DMS53 treated with DMSO at 0.1 percent for 48 hours (cell line): ENCODE results near the gene CMTM4.
"Not testable (repeated sequence)": the region's sequence is repeated elsewhere in the genome, so short reads cannot be mapped to it uniquely, and the experiment has no call there.

Experiments
- DNase-seq: peaks from one replicate; lab custom pipeline; 2025; ENCODE audit not compliant: unreplicated experiment; lab: John Stamatoyannopoulos, UW

Gene CMTM4

GRCh38 chr16:66649167-66649566 is 47.4 kb downstream of the CMTM4 start:
- no peak for DNase-seq

- DNase-seq: no peak
These were observed 48.7 kb downstream of the CMTM4 start for GRCh38 chr16:66647866-66648265.

DNA sequence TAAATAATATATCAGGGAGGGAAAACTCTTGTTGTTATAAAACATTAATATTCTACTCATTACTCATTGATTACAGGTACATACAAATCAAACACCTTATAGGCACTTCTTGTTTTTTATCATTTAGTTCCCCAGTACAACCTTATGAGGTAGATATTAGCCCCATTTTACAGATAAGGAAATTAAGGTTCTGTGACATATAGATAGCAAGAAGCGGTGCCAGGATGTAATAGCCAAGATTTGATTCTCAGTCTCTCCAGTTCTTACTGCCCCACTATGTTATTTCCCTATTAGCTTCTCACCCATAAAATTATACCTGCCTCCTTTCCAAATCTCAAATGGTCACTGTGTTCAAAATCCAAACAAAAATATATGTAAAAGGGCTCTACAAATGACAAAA is 55.2 kb downstream of the CMTM4 start:
- no peak for DNase-seq

DNA sequence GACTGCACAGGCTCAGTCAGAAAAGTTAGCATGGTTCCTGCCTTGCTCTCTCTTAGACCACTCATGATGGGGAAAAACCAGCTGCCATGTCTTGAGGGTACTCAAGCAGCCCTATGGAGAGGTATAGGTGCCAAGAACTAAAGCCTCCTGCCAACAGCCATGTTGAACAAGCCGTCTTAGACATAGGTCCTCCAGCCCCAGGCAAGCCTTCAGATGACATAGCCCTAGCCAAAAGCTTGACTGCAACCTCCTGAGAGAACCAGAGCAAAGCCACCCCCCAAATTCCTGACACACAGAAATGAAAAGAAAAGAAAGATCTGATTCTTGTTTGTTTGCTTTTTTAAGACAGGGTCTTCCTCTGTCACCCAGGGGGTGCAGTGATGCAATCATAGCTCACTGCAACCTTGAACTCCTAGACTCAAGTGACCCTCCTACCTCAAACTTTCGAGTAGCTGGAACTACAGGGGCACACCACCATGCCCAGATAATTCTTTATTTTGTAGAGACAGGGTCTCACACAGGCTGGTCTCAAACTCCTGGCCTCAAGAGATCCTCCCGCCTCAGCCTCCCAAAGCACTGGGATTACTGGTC is 55.7 kb downstream of the CMTM4 start:
- DNase-seq: no peak

DNA sequence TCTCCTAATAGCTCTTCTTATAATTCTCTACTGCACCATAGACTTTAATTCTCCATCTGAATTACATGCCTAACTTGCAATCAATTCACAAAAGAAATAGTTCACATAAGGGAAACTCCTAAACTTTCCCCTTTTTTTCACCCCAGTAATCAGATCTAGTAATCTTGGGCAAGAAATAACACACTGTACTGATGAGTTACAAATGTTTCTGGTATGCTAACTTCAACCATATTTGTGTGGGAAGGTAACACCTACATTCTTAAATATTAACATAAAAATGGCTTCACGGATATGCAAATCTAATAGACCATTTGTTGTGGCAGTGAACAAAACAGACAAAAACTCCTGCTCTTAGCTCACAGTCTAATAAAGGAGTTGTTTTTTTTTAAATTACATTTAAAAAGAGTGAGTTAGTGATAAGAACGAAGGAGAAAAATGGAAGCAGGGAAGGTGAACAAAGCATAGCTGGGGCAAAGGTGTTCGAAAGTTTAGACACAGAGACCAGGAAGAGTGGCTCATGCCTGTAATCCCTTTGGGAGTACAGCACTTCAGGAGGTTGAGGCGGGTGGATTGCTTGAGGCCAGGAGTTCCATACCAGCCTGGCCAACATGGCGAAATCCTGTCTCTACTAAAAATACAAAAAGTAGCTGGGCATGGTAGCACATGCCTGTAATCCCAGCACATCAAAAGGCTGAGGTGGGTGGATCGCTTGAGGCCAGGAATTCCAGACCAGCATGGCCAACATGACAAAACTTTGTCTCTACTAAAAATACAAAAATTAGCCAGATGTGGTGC is 57.3 kb downstream of the CMTM4 start:
- no peak for DNase-seq

DNA sequence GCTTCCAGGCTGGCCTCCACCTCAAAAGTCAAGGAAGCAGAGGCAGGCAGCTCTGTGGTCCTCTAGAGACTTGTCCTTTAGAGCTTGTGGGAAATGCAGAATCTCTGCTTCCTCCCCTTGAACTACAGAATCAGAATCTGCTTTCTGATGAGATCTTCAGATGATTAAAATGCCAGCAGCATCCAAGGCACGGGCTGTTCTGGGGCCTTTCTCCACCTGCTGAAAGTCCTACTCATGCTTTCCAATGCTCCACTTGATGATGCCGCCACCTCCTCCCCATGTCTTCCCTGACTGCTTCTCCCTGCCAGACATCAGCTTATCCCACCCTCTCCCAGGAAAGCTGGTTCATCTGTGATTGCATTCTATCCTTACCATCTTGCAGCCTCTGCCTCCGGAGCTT is 58.7 kb downstream of the CMTM4 start:
- no peak for DNase-seq

GRCh38 chr16:66636199-66636598 is 60.3 kb downstream of the CMTM4 start:
- DNase-seq: no peak

DNA sequence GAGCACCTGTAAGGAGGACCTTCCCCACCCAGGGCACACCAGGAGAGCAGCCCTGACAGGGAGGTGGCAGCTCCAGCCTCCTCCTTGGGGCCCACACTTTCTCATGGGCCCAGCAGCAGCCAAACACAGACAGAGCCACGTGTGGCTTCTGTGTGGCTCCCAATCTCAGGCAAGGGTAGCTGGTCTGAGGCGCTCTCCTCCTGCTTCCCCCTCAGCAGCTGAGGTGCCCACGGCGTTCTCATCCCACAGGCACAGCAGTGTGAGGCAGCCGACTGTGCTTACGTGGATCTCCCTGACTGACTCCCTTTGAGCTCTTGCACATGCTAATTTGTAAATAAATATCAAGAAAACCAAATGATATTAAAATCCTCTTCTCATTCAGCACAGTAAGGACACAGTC is 61.1 kb downstream of the CMTM4 start:
- no peak for DNase-seq

DNA sequence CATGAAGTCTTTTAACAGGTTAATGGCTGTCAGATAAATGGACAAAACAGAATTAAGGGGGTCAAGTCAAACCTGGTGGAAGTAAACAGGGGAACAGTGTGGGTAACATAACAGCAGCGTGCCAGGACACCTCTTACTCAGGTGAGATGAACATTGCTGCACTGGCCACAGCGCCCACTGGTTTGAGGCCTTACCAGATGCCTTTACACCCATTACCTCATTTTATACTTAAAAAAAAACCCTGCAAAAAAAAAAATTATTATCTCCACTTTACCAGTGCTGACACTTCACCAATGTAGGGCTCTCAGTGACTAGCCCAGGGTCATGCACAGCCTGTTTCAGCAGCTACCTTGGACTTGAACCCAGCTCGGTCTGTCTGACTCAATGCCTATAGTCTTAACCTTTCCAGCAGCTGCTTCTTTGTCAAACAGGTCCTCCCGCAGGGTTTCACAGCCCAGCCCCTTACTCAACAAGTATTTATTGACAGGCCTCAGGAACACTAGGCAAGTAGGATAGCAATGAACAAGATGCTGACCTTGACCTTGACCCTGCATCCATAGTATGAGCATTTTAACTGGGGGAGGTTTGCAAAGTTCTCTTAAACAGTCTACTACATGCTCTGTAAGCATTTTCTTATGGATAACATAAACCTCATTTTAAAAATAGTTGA is 61.9 kb downstream of the CMTM4 start:
- DNase-seq: no peak

GRCh38 chr16:66631558-66631957 is 65.0 kb downstream of the CMTM4 start:
- not testable (repeated sequence) for DNase-seq

DNA sequence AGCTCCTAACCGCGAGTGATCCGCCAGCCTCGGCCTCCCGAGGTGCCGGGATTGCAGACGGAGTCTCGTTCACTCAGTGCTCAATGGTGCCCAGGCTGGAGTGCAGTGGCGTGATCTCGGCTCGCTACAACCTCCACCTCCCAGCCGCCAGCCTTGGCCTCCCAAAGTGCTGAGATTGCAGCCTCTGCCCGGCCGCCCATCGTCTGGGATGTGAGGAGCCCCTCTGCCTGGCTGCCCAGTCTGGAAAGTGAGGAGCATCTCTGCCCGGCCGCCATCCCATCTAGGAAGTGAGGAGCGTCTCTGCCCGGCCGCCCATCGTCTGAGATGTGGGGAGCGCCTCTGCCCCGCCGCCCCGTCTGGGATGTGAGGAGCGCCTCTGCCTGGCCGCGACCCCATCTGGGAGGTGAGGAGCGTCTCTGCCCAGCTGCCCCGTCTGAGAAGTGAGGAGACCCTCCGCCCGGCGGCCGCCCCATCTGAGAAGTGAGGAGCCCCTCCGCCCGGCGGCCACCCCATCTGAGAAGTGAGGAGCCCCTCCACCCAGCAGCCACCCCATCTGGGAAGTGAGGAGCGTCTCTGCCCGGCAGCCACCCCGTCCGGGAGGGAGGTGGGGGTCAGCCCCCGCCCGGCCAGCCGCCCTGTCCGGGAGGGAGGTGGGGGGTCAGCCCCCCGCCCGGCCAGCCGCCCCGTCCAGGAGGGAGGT is 65.8 kb downstream of the CMTM4 start:
- not testable (repeated sequence) for DNase-seq

DNA sequence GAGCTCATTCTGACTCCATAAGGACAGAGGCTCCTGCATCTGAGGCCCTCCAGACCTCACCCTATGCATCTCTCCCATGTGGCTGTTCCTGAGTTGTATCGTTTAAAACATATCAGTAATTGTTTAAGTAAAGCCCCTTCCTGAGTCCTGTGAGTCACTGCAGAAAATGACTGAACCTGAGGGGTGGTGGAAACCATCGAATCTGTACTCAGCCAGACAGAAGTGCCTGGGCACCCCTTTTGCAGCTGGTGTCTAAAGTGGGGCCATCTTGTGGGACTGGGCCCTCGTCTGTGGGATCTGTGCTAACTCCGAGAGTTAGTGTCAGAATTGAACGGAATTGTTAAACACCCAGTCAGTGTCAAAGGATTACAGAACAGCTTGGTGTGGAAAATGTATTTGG is 66.7 kb downstream of the CMTM4 start:
- DNase-seq: no peak

GRCh38 chr16:66627611-66628378 is 68.7 kb downstream of the CMTM4 start:
- DNase-seq: not testable (repeated sequence)

- no peak for DNase-seq
These were observed 72.8 kb downstream of the CMTM4 start for GRCh38 chr16:66623755-66624154.

GRCh38 chr16:66622863-66623262 is 73.7 kb downstream of the CMTM4 start:
- DNase-seq: no peak

- DNase-seq: no peak
These were observed 74.6 kb downstream of the CMTM4 start for GRCh38 chr16:66621973-66622372.

DNA sequence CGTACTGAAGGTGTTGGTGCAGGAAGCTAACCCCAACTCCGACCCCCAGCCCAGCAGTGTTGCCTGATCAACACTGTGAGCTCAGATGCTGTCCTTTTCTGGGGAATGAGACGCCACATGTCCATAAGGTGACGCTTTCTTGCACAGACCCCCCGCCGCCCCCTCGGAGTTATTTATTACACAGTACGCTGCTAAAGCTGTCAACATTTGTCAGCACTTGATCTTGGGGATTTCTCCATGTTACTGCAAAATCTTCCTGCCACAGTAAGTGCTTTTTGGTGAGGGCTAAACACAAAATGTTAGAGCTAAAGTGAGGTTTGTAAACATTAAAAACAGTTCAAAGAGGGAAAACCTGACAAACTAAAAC is 76.1 kb downstream of the CMTM4 start:
- no peak for DNase-seq

DNA sequence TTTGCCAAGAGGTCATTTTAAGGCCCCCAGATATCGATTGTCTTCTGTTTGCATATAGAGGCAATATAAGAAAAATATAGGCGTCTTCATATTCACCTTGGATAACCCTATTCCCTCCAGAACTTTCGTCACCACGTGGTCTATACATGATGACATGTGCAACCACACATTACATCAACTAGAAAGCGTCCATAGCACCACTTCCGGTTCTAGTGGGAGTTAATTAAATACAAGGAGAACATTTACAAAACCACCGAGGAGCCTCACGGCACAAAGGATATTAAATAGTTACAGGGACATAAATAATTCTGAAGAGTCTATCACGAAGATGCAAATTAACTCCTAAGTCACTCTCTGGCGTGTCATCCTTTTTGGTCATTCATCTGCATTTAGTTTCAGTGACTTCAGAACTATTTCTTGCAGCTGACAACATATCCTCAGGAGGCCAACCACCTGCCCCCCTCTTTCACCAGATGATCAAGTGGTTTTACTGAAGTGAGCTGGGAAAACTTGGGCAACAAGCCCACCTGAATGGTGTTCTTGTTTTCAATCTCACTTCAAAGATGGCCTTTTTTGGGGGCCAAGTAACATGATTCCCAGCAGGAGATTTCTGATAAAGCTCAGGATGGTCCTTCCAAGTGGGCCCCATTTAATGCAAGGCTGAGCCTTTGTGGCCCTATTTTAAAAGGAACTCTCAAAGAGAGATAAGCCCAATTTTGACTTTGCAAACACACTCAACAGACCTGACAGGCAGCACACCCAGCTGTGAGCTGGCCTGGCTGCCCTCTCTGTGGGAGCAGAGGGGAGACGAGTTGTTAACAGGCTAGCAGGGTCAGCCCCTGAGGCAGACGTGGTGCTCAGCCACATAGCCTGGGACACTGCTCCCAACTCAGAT is 76.8 kb downstream of the CMTM4 start:
- DNase-seq: no peak

- DNase-seq: no peak
These were observed 77.8 kb downstream of the CMTM4 start for GRCh38 chr16:66618588-66619375.
